Neural progenitor cell (in vitro differentiated cells): ENCODE data around the gene NOL8.

Experiments
- CTCF ChIP-seq: fragments of 200-600 bp; sonication (generic); IDR thresholded peaks from 2 replicates; pipeline ENCODE4 v1.5.1; 2017; ENCODE audit warnings: antibody characterized with exemption, mild to moderate bottlenecking
- EZH2 ChIP-seq: fragments of 200-600 bp; sonication (generic); IDR thresholded peaks from 2 replicates; pipeline ENCODE4 v1.6.1; 2017; ENCODE audit warnings: antibody characterized with exemption, mild to moderate bottlenecking, moderate library complexity
- EZH2phosphoT487 ChIP-seq: fragments of 200-600 bp; sonication (generic); IDR thresholded peaks from 2 replicates; pipeline ENCODE4 v1.6.1; 2017; ENCODE audit warnings: antibody characterized with exemption

GRCh38 chr9:92327283-92327850, 2.2 kb upstream of the NOL8 start:
- TF ChIP-seq EZH2phosphoT487 (no peak), CTCF (no peak), EZH2 (no peak)
